HG02938 (cell line): Measurements from ENCODE around the gene BAMBI.
"Not testable (repeated sequence)": the region's sequence is repeated elsewhere in the genome, so short reads cannot be mapped to it uniquely, and the experiment has no call there.

Source experiments
- ATAC-seq: cut with Tn5 transposase; IDR thresholded peaks from one replicate; pipeline ENCODE4 v1.9.1; 2021; ENCODE audit warnings: mild to moderate bottlenecking, moderate library complexity; ENCODE audit not compliant: unreplicated experiment

The BAMBI gene

GRCh38 chr10:28676968-28677887 is at the start of gene BAMBI:
TSS of gene BAMBI (plus strand) at chr10:28677521. CDS start at chr10:28677898, 377 bp downstream.
- peak; percentile 89 for ATAC-seq

- ATAC-seq: peak; percentile 64
Measured at GRCh38 chr10:28628184-28628893, 49.0 kb upstream of the BAMBI start.

- ATAC-seq: no peak
Measured at GRCh38 chr10:28631896-28632583, 45.3 kb upstream of the BAMBI start.

GRCh38 chr10:28632584-28632945 is 44.8 kb upstream of the BAMBI start:
- no peak for ATAC-seq

GRCh38 chr10:28633750-28634149 is 43.6 kb upstream of the BAMBI start:
- no peak for ATAC-seq

GRCh38 chr10:28637346-28637745 is 40.0 kb upstream of the BAMBI start:
- no peak for ATAC-seq

- no peak for ATAC-seq
Measured at GRCh38 chr10:28638392-28638791, 38.9 kb upstream of the BAMBI start.

GRCh38 chr10:28640551-28640950 is 36.8 kb upstream of the BAMBI start:
- no peak for ATAC-seq

GRCh38 chr10:28644647-28645046 is 32.7 kb upstream of the BAMBI start:
- no peak for ATAC-seq

GRCh38 chr10:28652106-28652505 is 25.2 kb upstream of the BAMBI start:
- no peak for ATAC-seq

GRCh38 chr10:28652703-28653102 is 24.6 kb upstream of the BAMBI start:
- no peak for ATAC-seq

- not testable (repeated sequence) for ATAC-seq
Measured at GRCh38 chr10:28658824-28659223, 18.5 kb upstream of the BAMBI start.

- no peak for ATAC-seq
Measured at GRCh38 chr10:28661035-28661434, 16.3 kb upstream of the BAMBI start.

GRCh38 chr10:28663576-28664368 is 13.5 kb upstream of the BAMBI start:
- ATAC-seq: peak; percentile 89

- ATAC-seq: no peak
Measured at GRCh38 chr10:28664369-28664740, 13.0 kb upstream of the BAMBI start.

GRCh38 chr10:28666751-28667467 is 10.4 kb upstream of the BAMBI start:
- ATAC-seq: no peak

GRCh38 chr10:28668363-28669226 is 8.7 kb upstream of the BAMBI start:
- no peak for ATAC-seq

GRCh38 chr10:28669227-28670173 is 7.8 kb upstream of the BAMBI start:
- ATAC-seq: no peak
